GM12891 (cell line): Measurements from ENCODE around the gene HORMAD2.

Experiments
- PAX5 ChIP-seq: IDR thresholded peaks from 2 replicates; pipeline ENCODE4 v1.6.1; 2011; ENCODE audit warnings: low read length, moderate library complexity, mild to moderate bottlenecking; ENCODE audit not compliant: insufficient read depth, severe bottlenecking
- POLR2A ChIP-seq: IDR thresholded peaks from 2 replicates; pipeline ENCODE4 v1.6.1; 2011; ENCODE audit warnings: low read depth, low read length, control low read depth
- POLR2AphosphoS5 ChIP-seq: IDR thresholded peaks from 2 replicates; pipeline ENCODE4 v1.6.1; 2011; ENCODE audit warnings: low read depth, low read length, control low read depth
- POU2F2 ChIP-seq: IDR thresholded peaks from 2 replicates; pipeline ENCODE4 v1.6.1; 2011; ENCODE audit warnings: low read depth, mild to moderate bottlenecking, control low read depth, low read length, moderate library complexity
- SPI1 ChIP-seq: IDR thresholded peaks from 2 replicates; pipeline ENCODE4 v1.6.1; 2011; ENCODE audit warnings: low read depth, low read length, control low read depth
- TAF1 ChIP-seq: IDR thresholded peaks from 2 replicates; pipeline ENCODE4 v1.6.1; 2011; ENCODE audit warnings: low read depth, low read length, control low read depth

- TF ChIP-seq POLR2AphosphoS5 (no peak), POLR2A (no peak), TAF1 (no peak), POU2F2 (no peak), SPI1 (no peak), PAX5 (no peak)
These were observed 5.3 kb upstream of the HORMAD2 start for GRCh38 chr22:30074994-30075393.
